Loucy (cell line): ENCODE results near the gene DDX6.
"Not testable (repeated sequence)": the region's sequence is repeated elsewhere in the genome, so short reads cannot be mapped to it uniquely, and the experiment has no call there.

Source experiments
- H2AFZ ChIP-seq: fragments of 200-600 bp; sonication (generic); 2 replicates; pipeline ENCODE4 v1.6.0; 2016; ENCODE audit warnings: antibody characterized with exemption, mild to moderate bottlenecking, low read length, moderate library complexity
- H3F3A ChIP-seq: fragments of 200-600 bp; 2 replicates; pipeline ENCODE4 v1.6.0; 2016; ENCODE audit warnings: antibody characterized with exemption, low read depth, mild to moderate bottlenecking
- H3K27me3 ChIP-seq: fragments of 200-600 bp; sonication (generic); 2 replicates; pipeline ENCODE4 v1.6.1; 2014; ENCODE audit warnings: low read length, mild to moderate bottlenecking; ENCODE audit not compliant: insufficient read depth, poor library complexity, severe bottlenecking
- H3K36me3 ChIP-seq: fragments of 200-600 bp; sonication (generic); 2 replicates; pipeline ENCODE4 v1.6.1; 2016; ENCODE audit warnings: low read length; ENCODE audit not compliant: insufficient read depth
- H3K4me1 ChIP-seq: fragments of 200-600 bp; sonication (generic); 2 replicates; pipeline ENCODE4 v1.5.1; 2014; ENCODE audit warnings: low read length, mild to moderate bottlenecking; ENCODE audit not compliant: insufficient read depth, poor library complexity, severe bottlenecking
- H3K4me2 ChIP-seq: fragments of 200-600 bp; sonication (generic); 2 replicates; pipeline ENCODE4 v1.6.0; 2014; ENCODE audit warnings: antibody characterized with exemption, low read length, low read depth, mild to moderate bottlenecking; ENCODE audit not compliant: poor library complexity, severe bottlenecking
- H3K4me3 ChIP-seq: fragments of 200-600 bp; sonication (generic); 2 replicates; pipeline ENCODE4 v1.5.1; 2014; ENCODE audit warnings: low read length, mild to moderate bottlenecking, mixed read lengths; ENCODE audit not compliant: poor library complexity, severe bottlenecking
- H3K79me2 ChIP-seq: fragments of 200-600 bp; sonication (generic); 2 replicates; pipeline ENCODE4 v1.6.1; 2014; ENCODE audit warnings: low read length; ENCODE audit not compliant: insufficient read depth
- H3K9ac ChIP-seq: fragments of 200-600 bp; sonication (generic); 2 replicates; pipeline ENCODE4 v1.6.0; 2014; ENCODE audit warnings: mild to moderate bottlenecking, low read depth, low read length, moderate library complexity; ENCODE audit not compliant: poor library complexity, severe bottlenecking
- H3K9me2 ChIP-seq: fragments of 200-600 bp; sonication (generic); replicated peaks from 2 replicates; pipeline ENCODE4 v1.6.1; 2016; ENCODE audit warnings: low read depth, low read length, mixed read lengths
- H3K9me3 ChIP-seq: fragments of 200-600 bp; sonication (generic); 2 replicates; pipeline ENCODE4 v1.6.1; 2014; ENCODE audit warnings: mild to moderate bottlenecking, antibody characterized with exemption, low read length, low read depth; ENCODE audit not compliant: insufficient read depth
- H4K20me1 ChIP-seq: fragments of 200-600 bp; sonication (generic); 2 replicates; pipeline ENCODE4 v1.6.0; 2014; ENCODE audit warnings: antibody characterized with exemption, low read length, mild to moderate bottlenecking; ENCODE audit not compliant: insufficient read depth, poor library complexity, severe bottlenecking
- EZH2phosphoT487 ChIP-seq: fragments of 200-600 bp; IDR thresholded peaks from 2 replicates; pipeline ENCODE4 v1.6.1; 2018; ENCODE audit warnings: antibody characterized with exemption, mild to moderate bottlenecking, moderate library complexity, borderline replicate concordance
- TF ChIP-seq, protein P1 (sequence below): fragments of 200-600 bp; sonication (generic); conservative IDR thresholded peaks from 2 replicates; pipeline ENCODE4 v1.5.1; 2014; ENCODE audit warnings: mild to moderate bottlenecking, antibody characterized with exemption, low read length

Gene DDX6

GRCh38 chr11:118820412-118821357, 29.7 kb upstream of the DDX6 start:
- no peaks in the 10 kb centered on the region for H3K27me3 ChIP-seq
- H3K9me3 ChIP-seq: no peaks in the 10 kb centered on the region
- H3K36me3 ChIP-seq: no peaks in the 10 kb centered on the region
- no peaks in the 10 kb centered on the region for H3K4me1 ChIP-seq
- H3K79me2 ChIP-seq: no peaks in the 10 kb centered on the region
- no peak overlapping the region for H3K4me2 ChIP-seq
- H3K4me3 ChIP-seq: no peak overlapping the region
- TF ChIP-seq, protein P1, sequence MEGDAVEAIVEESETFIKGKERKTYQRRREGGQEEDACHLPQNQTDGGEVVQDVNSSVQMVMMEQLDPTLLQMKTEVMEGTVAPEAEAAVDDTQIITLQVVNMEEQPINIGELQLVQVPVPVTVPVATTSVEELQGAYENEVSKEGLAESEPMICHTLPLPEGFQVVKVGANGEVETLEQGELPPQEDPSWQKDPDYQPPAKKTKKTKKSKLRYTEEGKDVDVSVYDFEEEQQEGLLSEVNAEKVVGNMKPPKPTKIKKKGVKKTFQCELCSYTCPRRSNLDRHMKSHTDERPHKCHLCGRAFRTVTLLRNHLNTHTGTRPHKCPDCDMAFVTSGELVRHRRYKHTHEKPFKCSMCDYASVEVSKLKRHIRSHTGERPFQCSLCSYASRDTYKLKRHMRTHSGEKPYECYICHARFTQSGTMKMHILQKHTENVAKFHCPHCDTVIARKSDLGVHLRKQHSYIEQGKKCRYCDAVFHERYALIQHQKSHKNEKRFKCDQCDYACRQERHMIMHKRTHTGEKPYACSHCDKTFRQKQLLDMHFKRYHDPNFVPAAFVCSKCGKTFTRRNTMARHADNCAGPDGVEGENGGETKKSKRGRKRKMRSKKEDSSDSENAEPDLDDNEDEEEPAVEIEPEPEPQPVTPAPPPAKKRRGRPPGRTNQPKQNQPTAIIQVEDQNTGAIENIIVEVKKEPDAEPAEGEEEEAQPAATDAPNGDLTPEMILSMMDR: no peak
- TF ChIP-seq EZH2phosphoT487: no peak
- no peak overlapping the region for H3K9ac ChIP-seq
- H2AFZ ChIP-seq: no peak overlapping the region
- no peaks in the 10 kb centered on the region for H4K20me1 ChIP-seq
- H3K9me2 ChIP-seq: no peaks in the 10 kb centered on the region
- H3F3A ChIP-seq: no peaks in the 10 kb centered on the region

- H3K9me3 ChIP-seq, H3K27me3 ChIP-seq, H3K36me3 ChIP-seq, H3K9ac ChIP-seq, H4K20me1 ChIP-seq, H2AFZ ChIP-seq, H3K79me2 ChIP-seq, H3K4me1 ChIP-seq, H3K4me3 ChIP-seq, H3K4me2 ChIP-seq, H3K9me2 ChIP-seq, H3F3A ChIP-seq: not testable (repeated sequence)
Observed at GRCh38 chr11:118820025-118820379, 29.0 kb upstream of the DDX6 start.

DNA sequence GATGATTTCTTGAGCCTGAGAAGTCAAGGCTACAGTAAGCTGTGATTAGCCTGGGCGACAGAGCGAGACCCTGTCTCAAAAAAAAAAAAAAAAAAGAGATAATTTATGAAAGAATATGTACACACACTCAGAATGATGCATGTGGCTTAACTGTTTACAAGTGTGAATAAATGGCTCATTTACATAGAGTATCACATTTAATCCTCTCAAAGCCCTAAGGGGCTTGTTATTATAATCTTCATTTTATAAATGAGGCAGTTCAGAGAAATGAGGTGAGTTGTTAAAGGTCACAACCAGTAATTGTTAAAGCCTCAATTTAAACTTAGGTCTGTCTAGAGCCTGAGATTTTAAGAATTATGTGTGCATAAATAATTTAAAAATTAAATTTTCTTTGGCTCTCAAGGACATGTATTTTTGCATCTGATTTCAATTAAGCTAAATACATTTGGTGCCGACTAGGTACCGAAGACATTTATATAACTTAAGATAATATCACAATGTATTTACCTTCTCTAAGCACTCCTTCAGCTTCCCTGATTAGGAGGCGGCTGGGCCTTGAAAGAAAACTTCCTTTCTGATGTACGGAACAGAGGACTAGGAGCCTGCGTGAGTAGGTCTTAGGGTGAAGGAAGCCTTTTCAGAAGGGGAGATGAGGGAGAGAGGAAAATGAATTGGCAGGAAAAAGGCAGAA, 28.5 kb upstream of the DDX6 start:
- no peaks in the 10 kb centered on the region for H3K9me3 ChIP-seq
- H3K4me2 ChIP-seq: no peak overlapping the region
- H3F3A ChIP-seq: no peaks in the 10 kb centered on the region
- no peak overlapping the region for H3K9ac ChIP-seq
- no peaks in the 10 kb centered on the region for H4K20me1 ChIP-seq
- H3K36me3 ChIP-seq: no peaks in the 10 kb centered on the region
- H3K27me3 ChIP-seq: no peaks in the 10 kb centered on the region
- no peaks in the 10 kb centered on the region for H3K9me2 ChIP-seq
- TF ChIP-seq EZH2phosphoT487: no peak
- TF ChIP-seq, protein P1: no peak
- no peak overlapping the region for H3K4me3 ChIP-seq
- H3K79me2 ChIP-seq: no peaks in the 10 kb centered on the region
- H2AFZ ChIP-seq: no peak overlapping the region
- H3K4me1 ChIP-seq: no peaks in the 10 kb centered on the region
